Endothelial cell of umbilical vein (primary cell): ENCODE measurements around the gene ANKMY1. TPM values are rescaled to one million over a fixed set of nuclear protein-coding genes. Genes with fewer than 3 reads are reported as not detected.
A peak's percentile ranks its signal among the peaks of the same experiment; 100 is the strongest.

Experiments used
- BruUV-seq: library from RNA; stranded (reverse); fragments of 400-500 nt; replicated peaks from 2 replicates; lab custom pipeline; 2021; lab: Mats Ljungman, UMichigan
- CTCF ChIA-PET: fragments of 300-600, 350-600 bp; sonication (Branson Sonifier 250); formaldehyde crosslinking; loops from one replicate; lab custom pipeline; 2021; ENCODE audit warnings: antibody characterized with exemption, inconsistent platforms; lab: Charles Lee
- POLR2A ChIA-PET: fragments of 300-600, 350-600 bp; sonication (Branson Sonifier 250); formaldehyde crosslinking; loops from one replicate; lab custom pipeline; 2021; ENCODE audit warnings: antibody characterized with exemption, inconsistent platforms; lab: Charles Lee
- DNase-seq: peaks from one replicate; pipeline ENCODE4 v3.0.0-alpha.2; 2011; ENCODE audit warnings: low read depth, low spot score
- FAIRE-seq: peaks from 2 replicates; lab custom pipeline; 2011; peaks lifted over from hg19 to GRCh38; lab: Jason Lieb, UNC
- H2AFZ ChIP-seq: 2 replicates; pipeline ENCODE4 v1.6.0; 2012; ENCODE audit warnings: low read depth, low read length, control low read depth, inconsistent platforms
- H3K27ac ChIP-seq: 2 replicates; pipeline ENCODE4 v1.5.1; 2011; ENCODE audit warnings: low read depth, mild to moderate bottlenecking, control low read depth, low read length, moderate library complexity; ENCODE audit not compliant: insufficient read depth
- H3K27me3 ChIP-seq, 2 experiments: 2 replicates each; pipeline versions ENCODE4 v1.6.0 to v1.6.1; 2011; ENCODE audit warnings: low read length in 2 of 2, mixed read lengths in 1 of 2; ENCODE audit not compliant: control insufficient read depth in 2 of 2, insufficient read depth in 2 of 2
- H3K36me3 ChIP-seq, 2 experiments: 2 replicates in 1 of 2; 3 replicates in 1 of 2; pipeline ENCODE4 v1.5.1; 2011; ENCODE audit warnings: low read length in 2 of 2, mild to moderate bottlenecking in 1 of 2, moderate library complexity in 1 of 2; ENCODE audit not compliant: control insufficient read depth in 2 of 2, insufficient read depth in 2 of 2; ENCODE audit errors: extremely low read depth in 1 of 2
- H3K4me1 ChIP-seq: 3 replicates; pipeline ENCODE4 v1.5.1; 2011; ENCODE audit warnings: mild to moderate bottlenecking, low read length; ENCODE audit not compliant: control insufficient read depth, insufficient read depth; ENCODE audit errors: extremely low read depth
- H3K4me2 ChIP-seq: 2 replicates; pipeline ENCODE4 v1.6.1; 2011; ENCODE audit warnings: low read length, control low read depth, mixed read lengths; ENCODE audit not compliant: insufficient read depth
- H3K4me3 ChIP-seq, 3 experiments: fragments of 200-600 bp in 1 of 3; sonication (generic), shearing (Covaris generic) in 1 of 3; replicated peaks in 1 of 3; 2 replicates each; pipeline ENCODE4 v1.5.1; 2011 to 2016; ENCODE audit warnings: control low read depth in 3 of 3, low read length in 3 of 3, mild to moderate bottlenecking in 2 of 3, inconsistent platforms in 1 of 3, low read depth in 1 of 3, moderate library complexity in 1 of 3; ENCODE audit not compliant: insufficient read depth in 1 of 3
- H3K79me2 ChIP-seq: 2 replicates; pipeline ENCODE4 v1.6.0; 2012; ENCODE audit warnings: low read length, inconsistent platforms; ENCODE audit not compliant: control insufficient read depth, insufficient read depth
- H3K9ac ChIP-seq: replicated peaks from 2 replicates; pipeline ENCODE3; 2011; ENCODE audit warnings: low read length, control low read depth; ENCODE audit not compliant: insufficient read depth; ENCODE audit errors: extremely low read depth
- H3K9me1 ChIP-seq: replicated peaks from 3 replicates; pipeline ENCODE4 v1.6.0; 2011; ENCODE audit warnings: mild to moderate bottlenecking, low read length; ENCODE audit not compliant: control insufficient read depth, insufficient read depth; ENCODE audit errors: extremely low read depth
- H3K9me3 ChIP-seq: replicated peaks from 2 replicates; pipeline ENCODE4 v1.5.1; 2012; ENCODE audit warnings: low read length, inconsistent platforms; ENCODE audit not compliant: control insufficient read depth, insufficient read depth
- H4K20me1 ChIP-seq: replicated peaks from 2 replicates; pipeline ENCODE3; 2011; ENCODE audit warnings: mild to moderate bottlenecking, low read length; ENCODE audit not compliant: control insufficient read depth, insufficient read depth; ENCODE audit errors: extremely low read depth
- CTCF ChIP-seq, 2 donors: IDR thresholded peaks; 1 replicate in 1 of 2; 2 replicates in 1 of 2; pipeline ENCODE4 v1.5.1; 2011; ENCODE audit warnings: low read length in 2 of 2, mild to moderate bottlenecking in 2 of 2, moderate library complexity in 2 of 2, control low read depth in 1 of 2, inconsistent platforms in 1 of 2, low read depth in 1 of 2; ENCODE audit not compliant: insufficient read depth in 1 of 2; ENCODE audit errors: extremely low read depth in 1 of 2
- EZH2 ChIP-seq: IDR thresholded peaks from 2 replicates; pipeline ENCODE4 v1.6.1; 2012; ENCODE audit warnings: borderline replicate concordance, low read depth, mild to moderate bottlenecking, moderate library complexity, low read length, inconsistent platforms; ENCODE audit not compliant: severe bottlenecking
- GATA2 ChIP-seq: IDR thresholded peaks from 2 replicates; pipeline ENCODE4 v1.7.0; 2011; ENCODE audit warnings: low read depth, mild to moderate bottlenecking, moderate library complexity, mixed read lengths, low read length; ENCODE audit not compliant: insufficient read length, insufficient read depth
- dilution Hi-C: fragments of 300-500 bp; cut with MboI; formaldehyde crosslinking; loops from one replicate; pipeline ENCODE4 v1.15.0; 2019; ENCODE audit warnings: low sequenced_read_pairs; ENCODE audit not compliant: extremely low pct_ligation_motif_present
- intact Hi-C: fragments of 100-400 bp; cut with micrococcal nuclease; formaldehyde crosslinking; loops from one replicate; pipeline ENCODE4 v1.10.0; 2022
- polyA plus RNA-seq, 4 experiments: library from polyadenylated mRNA; depleted of rRNA in 3 of 4; stranded (reverse) in 3 of 4; unstranded in 1 of 4; fragments of >200 nt; gene quantifications; 2 replicates each; pipeline versions ENCODE4 v1.2.1 to v1.2.3, GENCODE V29; 2011 to 2012; ENCODE audit warnings: missing spikeins in 1 of 4
- total RNA-seq: library from RNA; stranded (reverse); gene quantifications from 2 replicates; pipeline ENCODE4 v1.2.3, GENCODE V29; 2021

Gene ANKMY1
- total and polyA plus RNA-seq, 2 donors (not counting 3 experiments of a cell fraction or from before 2014, with no cell fraction given), result 9.0 to 16.0 TPM

- Histone ChIP-seq H3K4me1 (no peaks in the 10 kb centered on the region), H3K79me2 (no peaks in the 10 kb centered on the region), H3K4me2 (no peak overlapping the region), H3K9me1 (no peaks in the 10 kb centered on the region), H3K9me3 (peaks cover 5% of the 10 kb centered on the region), H4K20me1 (no peaks in the 10 kb centered on the region), H3K4me3 (no peak overlapping the region), H3K27ac (no peak overlapping the region), H3K9ac (no peak overlapping the region), H3K27me3 (peaks cover 3 to 9% of the 10 kb centered on the region in 2 experiments), H3K36me3 (no peaks in the 10 kb centered on the region), H2AFZ (no peak overlapping the region)
- POLR2A ChIA-PET, result no interaction called here
- intact Hi-C loops (no loop called here), dilution Hi-C loops (no loop called here)
- TF ChIP-seq EZH2 (peak; percentile 44), GATA2 (no peak)
- FAIRE-seq (no peak), DNase-seq (no peak)
- CTCF ChIA-PET, result interaction anchor here (0.9 kb wide), 1 partner anchor 320 kb away, joined by 3 read pairs; no protein-coding TSS in a partner anchor
- BruUV-seq, result no TSS peak
Measured at GRCh38 chr2:240520130-240520973, 37.4 kb downstream of the ANKMY1 start.

GRCh38 chr2:240519396-240520129, 38.2 kb downstream of the ANKMY1 start:
- peaks cover 3 to 9% of the 10 kb centered on the region in 2 experiments for H3K27me3 ChIP-seq
- no peak overlapping the region for H3K27ac ChIP-seq
- H4K20me1 ChIP-seq, result no peaks in the 10 kb centered on the region
- no peak overlapping the region for H3K4me3 ChIP-seq
- no peaks in the 10 kb centered on the region for H3K9me3 ChIP-seq
- TF ChIP-seq CTCF (IDR thresholded peaks at IDR 0.05; ENCODE audit: extremely low read depth in 1 of 2, insufficient read depth in 1 of 2, low read depth in 1 of 2, low read length in 2 of 2) (no peak), EZH2 (peak; percentile 47)
- no peaks in the 10 kb centered on the region for H3K9me1 ChIP-seq
- H3K36me3 ChIP-seq, result no peaks in the 10 kb centered on the region
- DNase-seq, result no peak
- intact Hi-C loops (no loop called here), dilution Hi-C loops (no loop called here)
- no TSS peak for BruUV-seq
- H3K4me1 ChIP-seq, result no peaks in the 10 kb centered on the region
- ChIA-PET POLR2A (no interaction called here), CTCF (interaction anchor here (0.9 kb wide), 1 partner anchor 321 kb away, joined by 3 read pairs; no protein-coding TSS in a partner anchor)
- H2AFZ ChIP-seq, result no peak overlapping the region
- no peak overlapping the region for H3K9ac ChIP-seq
- no peak overlapping the region for H3K4me2 ChIP-seq
- H3K79me2 ChIP-seq, result no peaks in the 10 kb centered on the region
- no peak for FAIRE-seq
